ENCODE results near the gene OR4D1. TPM values are rescaled to one million over a fixed set of nuclear protein-coding genes. Genes with fewer than 3 reads are reported as not detected.

The OR4D1 gene
- total and polyA plus RNA-seq, 10 donors = 0.09 to 0.46 (median 0.19) TPM; not detected in 1

DNA sequence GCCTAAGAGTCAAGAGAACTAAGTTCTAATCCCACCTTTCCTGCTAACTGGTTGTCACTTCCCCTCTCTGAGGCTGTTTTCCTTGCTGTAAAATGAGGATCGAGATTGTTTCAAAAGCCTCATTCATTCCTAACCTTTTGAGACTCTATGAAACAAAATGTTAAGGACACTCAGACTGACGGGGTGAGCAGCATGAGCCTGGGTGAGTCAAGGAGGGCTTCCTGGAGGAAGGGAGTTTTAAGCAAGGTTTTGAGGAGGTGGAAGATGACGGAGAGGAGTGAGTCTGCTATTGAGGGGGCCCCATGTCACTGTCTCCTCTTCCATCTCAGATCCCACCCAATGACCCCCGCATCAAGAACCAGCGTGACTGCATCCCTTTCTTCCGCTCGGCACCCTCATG is 48.4 kb downstream of the OR4D1 start:
- H3K36me3 ChIP-seq = no peaks in the 10 kb centered on the region
- H3K27ac ChIP-seq = no peak overlapping the region
- no peaks in the 10 kb centered on the region for H3K9me3 ChIP-seq
- H3K27me3 ChIP-seq (replicated peaks in 1 of 7) = peaks cover 0 to 61% (median 10%) of the 10 kb centered on the region in 7 donors
- no peak for DNase-seq
- peaks cover 0 to 4% (median 0%) of the 10 kb centered on the region in 6 donors for H3K4me1 ChIP-seq
- intact Hi-C loops (cut with DNase I; ENCODE audit: low total_unique reads) = no loop called here
- 81 to 88% (median 86%) methylated on average over 7 of the region's 7 CpGs for WGBS, 5 donors
- H3K4me3 ChIP-seq = no peak overlapping the region
- TF ChIP-seq POLR2A (IDR thresholded peaks at IDR 0.05) (no peak), CTCF (IDR thresholded peaks at IDR 0.05 in 8 of 11, conservative IDR thresholded peaks at IDR 0.05 in 3 of 11) (no peak), POLR2AphosphoS5 (IDR thresholded peaks at IDR 0.05) (no peak)

DNA sequence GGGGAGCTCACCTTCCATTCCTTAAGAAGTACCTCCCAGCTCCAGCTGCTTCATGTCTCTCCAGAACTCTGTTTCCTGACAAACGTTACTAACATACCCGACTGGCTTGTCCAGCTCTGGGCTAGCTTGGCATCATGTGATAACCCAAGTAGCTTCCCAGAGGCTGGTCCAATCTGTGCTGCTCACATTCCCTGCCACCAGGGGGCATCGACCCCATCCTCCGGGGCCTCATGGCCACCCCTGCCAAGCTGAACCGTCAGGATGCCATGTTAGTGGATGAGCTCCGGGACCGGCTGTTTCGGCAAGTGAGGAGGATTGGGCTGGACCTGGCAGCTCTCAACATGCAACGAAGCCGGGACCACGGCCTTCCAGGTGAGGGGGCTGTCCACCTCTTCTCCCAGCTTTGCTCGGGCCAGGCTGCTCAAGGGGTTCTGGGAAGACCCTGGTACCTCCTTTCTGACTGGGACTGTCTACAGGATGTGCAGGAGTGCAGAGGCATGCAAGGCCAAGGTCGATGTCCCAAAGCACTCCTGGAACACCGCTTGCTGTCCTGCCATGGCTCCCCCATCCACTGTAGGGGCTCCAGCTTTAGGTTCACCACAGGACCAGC is 51.9 kb downstream of the OR4D1 start:
- H3K4me1 ChIP-seq = peaks cover 0 to 4% (median 0%) of the 10 kb centered on the region in 6 donors
- peak in 9 of 11 experiments; percentile 38 to 76 (median 68) for TF ChIP-seq CTCF (IDR thresholded peaks at IDR 0.05 in 8 of 11, conservative IDR thresholded peaks at IDR 0.05 in 3 of 11)
- TF ChIP-seq POLR2A (IDR thresholded peaks at IDR 0.05) = no peak
- TF ChIP-seq POLR2AphosphoS5 (IDR thresholded peaks at IDR 0.05) = peak in 1 of 3 donors; percentile 14
- peaks cover 0 to 40% (median 10%) of the 10 kb centered on the region in 7 donors for H3K27me3 ChIP-seq (replicated peaks in 1 of 7)
- WGBS, 5 donors = 37 to 52% (median 42%) methylated on average over 13 to 14 of the region's 14 CpGs
- peak; percentile 82 for DNase-seq
- H3K4me3 ChIP-seq = no peak overlapping the region
- no peak overlapping the region for H3K27ac ChIP-seq
- no peaks in the 10 kb centered on the region for H3K9me3 ChIP-seq
- intact Hi-C loops (cut with DNase I; ENCODE audit: low total_unique reads) = no loop called here
- peaks cover 0 to 7% (median 0%) of the 10 kb centered on the region in 6 donors for H3K36me3 ChIP-seq

GRCh38 chr17:58202859-58203258 is 54.7 kb downstream of the OR4D1 start:
- no peak overlapping the region for H3K4me3 ChIP-seq

More at GRCh38 chr17:58202859-58203258, 54.7 kb downstream of the OR4D1 start:
- intact Hi-C loops (cut with DNase I; ENCODE audit: low total_unique reads) = no loop called here
- Histone ChIP-seq H3K9me3 (no peaks in the 10 kb centered on the region), H3K27me3 (replicated peaks in 1 of 7) (peaks cover 0 to 26% (median 10%) of the 10 kb centered on the region in 7 donors), H3K27ac (no peak overlapping the region), H3K4me1 (peaks cover 0 to 4% (median 0%) of the 10 kb centered on the region in 6 donors), H3K36me3 (peaks cover 0 to 34% (median 14%) of the 10 kb centered on the region in 6 donors)
- WGBS, 5 donors = 88 to 94% (median 90%) methylated on average over 7 of the region's 7 CpGs
- DNase-seq = no peak
- TF ChIP-seq POLR2AphosphoS5 (IDR thresholded peaks at IDR 0.05) (no peak), POLR2A (IDR thresholded peaks at IDR 0.05) (no peak), CTCF (IDR thresholded peaks at IDR 0.05 in 8 of 11, conservative IDR thresholded peaks at IDR 0.05 in 3 of 11) (no peak)
